GM18505 (cell line): ENCODE results near the gene UQCR11.

ENCODE experiments used
- ATAC-seq: cut with Tn5 transposase; IDR thresholded peaks from one replicate; pipeline ENCODE4 v1.9.1; 2021; ENCODE audit not compliant: unreplicated experiment
- POLR2A ChIP-seq: IDR thresholded peaks from 4 replicates; pipeline ENCODE4 v1.6.1; 2011; ENCODE audit warnings: borderline replicate concordance; ENCODE audit not compliant: insufficient read depth, insufficient read length; ENCODE audit errors: extremely low read depth

Gene UQCR11

DNA sequence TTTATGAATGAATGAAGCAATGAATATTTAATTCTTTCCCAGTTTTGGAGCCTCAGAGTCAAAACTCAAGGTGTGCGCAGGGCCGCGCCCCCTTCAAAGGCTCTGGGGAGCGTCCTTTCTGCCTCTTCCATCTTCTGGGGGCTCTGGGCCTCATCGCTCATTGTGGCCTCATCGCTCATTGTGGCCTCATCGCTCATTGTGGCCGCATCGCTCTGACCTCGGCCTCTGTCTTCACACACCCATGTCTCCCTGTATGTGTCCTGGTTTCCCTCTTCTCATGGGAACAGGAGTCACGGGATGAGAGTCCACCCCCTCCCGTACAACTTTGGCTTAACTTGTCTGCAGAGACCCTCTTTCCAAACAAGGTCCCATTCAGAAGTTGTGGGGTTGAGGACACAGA is 33.9 kb downstream of the UQCR11 start:
- no peak for ATAC-seq
- no peak for TF ChIP-seq POLR2A

DNA sequence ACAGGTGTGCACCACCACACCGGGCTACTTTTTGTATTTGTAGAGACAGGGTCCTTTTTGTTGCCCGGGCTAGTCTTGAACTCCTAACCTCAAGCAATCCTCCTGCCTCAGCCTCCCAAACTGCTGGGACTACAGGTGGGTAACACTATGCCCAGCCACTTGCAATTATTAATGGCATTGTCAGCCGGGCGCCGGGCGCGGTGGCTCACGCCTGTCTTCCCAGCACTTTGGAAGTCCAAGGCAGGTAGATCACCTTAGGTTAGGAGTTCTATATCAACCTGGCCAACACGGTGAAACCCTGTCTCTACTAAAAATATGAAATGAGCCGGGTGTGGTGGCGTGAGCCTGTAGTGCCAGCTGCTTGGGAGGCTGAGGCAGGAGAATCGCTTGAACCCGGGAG is 34.4 kb downstream of the UQCR11 start:
- ATAC-seq = no peak
- no peak for TF ChIP-seq POLR2A

DNA sequence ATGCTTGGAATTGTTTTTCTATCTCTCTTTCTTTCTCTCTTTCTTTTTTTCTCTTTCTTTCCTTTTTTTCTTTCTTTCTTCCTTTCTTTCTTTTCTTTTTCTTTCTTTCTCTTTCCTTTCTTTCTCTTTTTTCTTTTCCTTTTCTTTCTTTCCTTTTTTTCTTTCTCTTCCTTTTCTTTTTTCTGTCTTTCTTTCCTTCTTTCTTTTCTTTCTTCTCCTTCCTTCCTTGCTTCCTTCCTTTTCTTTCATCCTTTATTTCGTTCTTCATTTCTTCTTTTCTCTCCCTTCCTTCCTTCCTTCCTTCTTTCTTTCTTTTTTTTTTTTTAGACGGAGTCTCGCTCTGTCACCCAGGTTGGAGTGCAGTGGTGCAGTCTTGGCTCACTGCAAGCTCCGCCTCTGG is 35.3 kb downstream of the UQCR11 start:
- TF ChIP-seq POLR2A = no peak
- no peak for ATAC-seq

DNA sequence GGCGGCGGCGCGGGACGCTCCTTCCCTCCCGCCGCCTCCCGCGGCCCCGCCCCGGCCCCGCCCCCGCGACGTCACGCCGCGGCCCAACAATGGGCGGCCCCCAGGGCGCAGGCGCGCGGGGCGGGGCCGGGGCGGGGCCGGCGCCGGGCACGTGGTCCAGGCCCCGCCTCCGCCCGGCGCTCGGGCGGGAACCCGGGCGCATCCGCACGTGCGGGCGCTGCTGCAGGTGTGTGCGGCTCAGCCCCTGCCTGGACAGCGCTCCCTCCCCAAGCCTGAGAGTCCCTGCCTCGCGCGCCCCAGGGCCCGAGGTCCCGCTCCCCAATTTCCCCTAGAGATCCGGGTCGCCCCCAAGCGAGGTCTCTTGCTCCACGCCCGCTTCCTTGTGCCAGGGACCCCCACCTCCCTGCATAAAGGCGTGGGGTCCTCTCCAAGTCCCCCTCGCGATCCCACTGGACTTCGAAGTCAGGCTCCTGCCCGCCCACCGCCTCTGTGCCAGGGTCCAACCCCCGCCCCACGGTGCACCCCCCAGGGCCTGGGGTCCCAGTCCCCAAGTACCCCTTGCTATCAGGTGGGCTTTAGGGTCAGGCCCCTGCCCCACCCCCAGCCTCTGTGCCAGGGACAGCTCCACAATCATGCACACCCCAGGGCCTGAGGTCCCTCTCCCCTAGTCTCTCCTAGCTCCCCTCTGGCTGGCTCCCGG is 36.8 kb downstream of the UQCR11 start, which contains the start of gene MEX3D:
Gene MEX3D (minus strand): TSS at position 6 of the 700 bp plus-strand sequence. CDS start 267 bp downstream, outside the sequence.
- peak; percentile 69 for ATAC-seq
- no peak for TF ChIP-seq POLR2A

DNA sequence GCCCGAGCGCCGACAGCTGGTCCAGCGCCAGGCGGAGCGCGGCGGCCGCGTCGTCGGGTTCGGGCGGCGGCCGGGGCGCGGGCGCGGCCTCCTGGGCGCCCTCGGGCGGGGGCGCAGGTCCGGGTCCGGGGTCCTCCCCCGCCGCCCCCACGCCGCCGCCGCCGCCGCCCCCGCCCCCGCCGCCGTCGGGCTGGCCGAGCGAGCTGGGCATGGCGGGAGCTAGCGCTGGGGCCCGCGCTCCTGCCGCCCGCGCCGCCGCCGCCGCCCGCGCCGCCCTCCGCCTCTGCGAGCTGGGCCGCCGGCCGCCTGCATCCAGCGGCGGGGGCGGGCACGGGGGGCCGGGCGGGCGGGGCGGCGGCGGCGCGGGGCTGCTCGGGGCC is 37.4 kb downstream of the UQCR11 start:
- peak; percentile 22 for ATAC-seq
- TF ChIP-seq POLR2A = no peak

DNA sequence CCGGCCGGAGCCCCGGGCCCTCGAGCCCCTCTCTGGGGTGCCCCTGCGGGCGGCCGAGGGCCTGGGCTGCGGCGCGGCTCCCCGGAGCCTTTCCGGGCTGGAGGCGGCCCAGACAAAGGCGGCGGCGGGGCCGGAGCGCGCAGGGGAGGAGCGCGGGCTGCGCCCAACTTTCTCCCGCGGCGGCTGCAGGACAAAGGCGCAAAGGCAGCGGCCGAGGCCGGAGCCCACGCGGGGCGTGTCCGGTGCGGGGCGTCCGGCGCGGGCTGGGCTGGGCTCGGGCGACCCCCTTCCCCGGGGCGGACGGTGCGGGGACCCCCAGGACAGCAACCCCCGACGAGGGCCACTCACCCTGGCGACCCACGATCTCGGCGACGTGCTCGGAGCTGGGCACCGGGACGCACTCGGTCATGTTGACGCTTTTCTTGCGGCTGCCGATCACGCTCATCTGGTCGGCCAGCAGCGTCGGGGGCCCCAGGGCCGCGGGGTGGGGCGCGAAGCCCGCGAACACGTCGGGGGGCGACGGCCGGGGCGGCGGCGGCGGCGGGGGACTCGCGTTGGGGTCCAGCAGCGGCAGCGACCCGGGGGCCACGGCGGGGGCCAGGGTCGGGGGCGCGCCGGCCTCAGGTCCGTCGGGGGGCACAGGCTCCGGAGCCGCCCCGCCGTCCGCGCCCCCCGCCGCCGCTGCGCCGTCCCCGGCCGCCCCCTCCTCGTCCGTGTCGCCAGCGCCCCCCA is 38.0 kb downstream of the UQCR11 start:
- no peak for TF ChIP-seq POLR2A
- no peak for ATAC-seq

DNA sequence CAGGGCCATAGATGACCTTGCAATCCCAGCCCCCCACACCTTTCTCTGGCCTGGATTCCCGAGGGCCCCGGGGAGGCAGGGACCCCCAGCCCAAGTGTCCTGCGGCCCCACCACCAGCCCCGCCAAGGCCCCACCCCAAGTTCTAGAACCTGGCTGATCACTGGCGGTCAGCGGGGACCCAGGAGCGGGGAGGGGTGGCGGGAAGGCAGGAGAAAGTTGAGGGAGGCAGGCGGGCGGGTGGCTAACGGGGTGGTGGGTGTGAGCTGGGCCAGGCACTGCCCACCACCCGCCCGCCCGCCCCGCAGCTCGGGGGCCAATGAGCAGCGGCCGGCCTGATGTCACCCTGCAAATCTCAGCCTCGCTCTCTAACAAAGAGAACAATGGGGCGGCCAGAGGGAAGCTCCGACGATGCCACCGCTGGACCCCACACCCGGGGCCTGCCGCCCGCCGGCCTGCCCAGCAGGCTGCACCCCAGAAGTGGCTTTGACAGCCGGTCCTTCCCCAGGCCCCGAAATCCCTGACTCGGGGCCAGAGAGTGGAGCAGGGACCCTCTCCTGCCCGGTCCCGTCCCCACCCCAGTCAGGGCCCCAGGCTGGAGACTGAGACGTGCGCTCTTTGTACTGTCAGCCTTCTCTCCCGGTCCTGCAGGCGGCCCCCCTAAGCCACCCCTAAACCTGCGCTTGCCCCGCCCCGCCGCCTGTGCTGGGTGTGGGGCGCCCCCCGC is 38.7 kb downstream of the UQCR11 start:
- TF ChIP-seq POLR2A = no peak
- ATAC-seq = no peak

DNA sequence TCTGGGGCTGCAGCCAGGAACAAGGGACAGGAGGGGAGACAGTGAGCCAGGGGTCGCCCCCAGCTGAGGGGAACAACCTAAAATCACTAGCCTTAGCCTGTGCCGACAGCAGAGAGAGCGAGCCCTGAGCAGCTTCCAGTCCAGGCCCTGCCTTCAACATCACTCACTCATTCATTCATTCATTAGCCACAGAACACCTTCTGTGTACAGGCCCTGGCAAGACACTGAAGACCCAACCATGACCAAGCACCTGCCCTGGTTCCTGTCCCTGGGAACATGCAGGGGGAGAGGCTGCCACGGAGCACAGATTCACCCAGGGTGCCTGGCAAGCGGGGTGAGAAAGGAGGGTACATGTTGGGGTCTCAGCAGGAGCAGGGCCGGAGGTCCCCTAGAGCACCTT is 42.0 kb downstream of the UQCR11 start:
- no peak for ATAC-seq
- TF ChIP-seq POLR2A = no peak

DNA sequence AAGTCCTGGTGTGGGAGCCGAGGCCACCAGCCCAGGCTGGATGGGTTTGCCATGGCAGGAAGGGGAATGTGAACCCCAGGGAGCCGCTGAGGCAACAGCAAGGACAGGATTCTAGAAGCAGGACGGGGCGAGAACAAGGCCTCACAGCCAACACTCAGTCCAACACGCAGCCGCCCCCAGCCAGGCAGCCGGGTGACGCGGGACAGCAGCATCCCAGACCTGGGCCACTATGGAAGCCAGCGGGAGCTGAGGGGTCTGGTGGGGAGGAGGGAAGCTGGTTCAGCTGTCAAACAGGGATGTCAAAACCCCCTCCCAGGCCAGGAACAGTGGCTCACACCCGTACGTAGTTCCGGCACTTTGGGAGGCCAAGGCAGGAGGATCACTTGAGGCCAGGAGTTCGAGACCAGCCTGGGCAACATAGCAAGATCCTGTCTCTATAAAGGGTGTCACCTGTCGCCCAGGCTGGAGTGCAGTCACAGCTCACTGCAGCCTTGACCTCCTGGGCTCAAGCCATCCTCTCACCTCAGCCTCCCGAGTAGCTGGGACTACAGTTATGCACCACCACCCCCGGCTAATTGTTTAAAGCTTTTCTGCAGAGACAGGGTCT is 43.9 kb downstream of the UQCR11 start:
- no peak for TF ChIP-seq POLR2A
- no peak for ATAC-seq

DNA sequence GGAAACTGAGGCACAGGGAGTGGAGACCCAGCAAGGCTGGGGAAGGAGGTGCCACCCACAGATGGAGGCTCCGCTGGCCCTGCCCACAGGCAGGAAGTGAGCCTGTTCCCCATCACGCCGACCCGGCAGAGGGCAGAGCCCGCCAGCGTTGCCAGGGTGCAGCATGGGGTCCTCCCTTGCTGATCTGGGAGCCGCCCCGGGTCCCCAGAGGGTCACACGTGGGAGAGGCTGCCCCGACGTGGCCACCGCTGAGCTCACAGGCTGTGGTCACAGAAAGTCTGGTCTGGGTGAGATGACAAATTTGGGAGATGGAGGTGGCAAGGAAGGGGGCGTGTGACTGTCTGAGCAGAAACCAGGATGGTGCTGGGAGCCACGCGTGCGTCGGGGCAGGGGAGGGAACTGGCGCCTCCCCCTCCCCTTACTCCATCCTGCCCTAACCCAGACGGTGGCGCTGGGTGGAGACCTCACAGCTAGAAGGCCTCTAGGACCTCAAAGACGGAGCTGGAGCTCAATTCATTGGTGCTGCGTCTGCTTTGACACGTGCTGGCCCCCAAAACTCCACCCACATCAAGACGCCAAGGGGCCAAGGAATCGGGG is 44.9 kb downstream of the UQCR11 start:
- TF ChIP-seq POLR2A = no peak

DNA sequence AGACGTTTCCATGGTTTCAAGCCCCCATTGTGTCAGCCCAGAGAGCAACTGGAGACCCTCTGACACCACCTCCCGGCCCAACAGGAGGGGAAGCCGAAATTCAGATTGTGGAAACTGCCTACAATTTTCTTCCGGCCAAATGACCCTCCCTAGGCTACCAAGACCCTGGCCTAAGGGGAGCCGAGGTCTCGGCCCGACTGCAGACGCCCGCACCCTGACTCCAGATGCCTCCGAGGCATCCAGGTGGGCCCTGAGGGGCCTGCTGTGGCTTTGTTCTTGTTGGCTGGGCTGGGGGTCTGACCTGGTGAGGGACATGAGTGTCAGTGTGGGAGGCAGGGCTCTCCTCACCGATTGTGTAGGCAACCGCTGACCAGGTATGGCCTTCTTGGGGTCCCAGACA is 46.7 kb downstream of the UQCR11 start:
- ATAC-seq = no peak
- TF ChIP-seq POLR2A = no peak

More for the DNA sequence above, 44.9 kb downstream of the UQCR11 start:
- no peak for ATAC-seq

DNA sequence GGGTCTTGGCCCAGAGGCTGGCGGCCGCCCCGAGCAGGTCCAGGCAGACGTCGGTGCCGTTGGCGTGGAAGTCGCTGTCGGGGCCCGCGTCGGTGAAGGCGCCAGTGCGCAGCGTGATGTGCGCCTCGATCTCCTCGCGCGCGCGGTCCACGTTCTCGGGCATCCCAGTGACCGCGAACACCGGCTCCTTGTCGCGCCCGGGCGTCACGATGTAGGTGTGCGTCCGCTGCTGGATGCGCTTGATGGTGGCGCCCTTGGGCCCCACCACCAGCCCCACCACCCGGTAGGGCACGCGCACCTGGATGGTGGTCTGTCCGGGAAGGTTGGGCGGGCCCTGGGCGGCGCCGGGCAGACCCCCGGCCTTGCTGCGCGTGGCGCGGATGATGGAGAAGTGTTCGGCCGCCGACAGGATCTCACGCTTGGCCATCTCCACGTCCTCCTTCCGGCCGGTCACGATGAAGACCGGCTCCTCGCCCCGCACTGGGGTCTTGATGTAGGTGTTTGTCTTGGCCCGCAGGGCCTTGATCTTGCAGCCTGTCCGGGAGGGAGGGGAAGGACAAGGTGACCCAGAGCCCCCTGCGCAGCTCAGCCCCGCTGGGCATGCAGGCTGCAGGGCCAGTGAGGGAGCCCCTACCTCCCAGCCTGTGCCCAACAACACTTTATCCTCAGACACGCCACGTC is 48.7 kb downstream of the UQCR11 start:
- ATAC-seq = no peak
- TF ChIP-seq POLR2A = no peak
